ENCODE data around the gene DAZAP1.

The DAZAP1 gene

DNA sequence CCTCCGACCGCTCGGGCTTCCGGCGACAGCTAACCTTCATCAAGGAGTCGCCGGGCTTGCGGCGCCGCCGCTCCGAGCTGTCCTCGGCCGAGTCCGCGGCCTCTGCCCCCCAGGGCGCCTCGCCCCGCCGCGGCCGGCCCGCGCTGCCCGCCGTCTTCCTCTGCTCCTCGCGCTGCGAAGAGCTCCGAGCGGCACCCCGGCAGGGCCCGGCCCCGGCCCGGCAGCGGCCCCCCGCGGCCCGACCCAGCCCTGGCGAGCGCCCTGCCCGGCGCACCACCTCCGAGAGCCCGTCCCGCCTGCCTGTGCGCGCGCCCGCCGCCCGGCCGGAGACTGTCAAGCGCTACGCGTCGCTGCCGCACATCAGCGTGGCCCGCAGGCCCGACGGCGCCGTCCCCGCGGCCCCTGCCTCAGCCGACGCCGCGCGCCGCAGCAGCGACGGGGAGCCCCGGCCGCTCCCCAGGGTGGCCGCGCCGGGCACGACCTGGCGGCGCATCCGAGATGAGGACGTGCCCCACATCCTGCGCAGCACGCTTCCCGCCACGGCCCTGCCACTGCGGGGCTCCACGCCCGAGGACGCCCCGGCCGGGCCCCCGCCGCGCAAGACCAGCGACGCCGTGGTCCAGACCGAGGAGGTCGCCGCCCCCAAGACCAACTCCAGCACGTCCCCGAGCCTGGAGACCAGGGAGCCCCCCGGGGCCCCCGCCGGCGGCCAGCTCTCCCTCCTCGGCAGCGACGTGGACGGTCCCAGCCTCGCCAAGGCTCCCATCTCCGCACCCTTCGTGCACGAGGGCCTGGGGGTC lies 62.1 kb downstream of the DAZAP1 start:
- Histone ChIP-seq H3K27me3 (ENCODE audit: control insufficient read depth, insufficient read depth, low read length) (peaks cover 83% of the 10 kb centered on the region), H3K36me3 (ENCODE audit: control insufficient read depth, insufficient read depth, low read length) (no peaks in the 10 kb centered on the region), H3K4me1 (ENCODE audit: control insufficient read depth, insufficient read depth, low read length) (peaks cover 51% of the 10 kb centered on the region), H3K9ac (ENCODE audit: low read length) (no peak overlapping the region), H3K4me3 (ENCODE audit: low read length) (no peak overlapping the region), H3K9me3 (ENCODE audit: control insufficient read depth, low read length) (no peaks in the 10 kb centered on the region)

- no peak overlapping the region for H3K4me3 ChIP-seq (ENCODE audit: low read length)
- H3K9ac ChIP-seq (ENCODE audit: low read length) = no peak overlapping the region
- no peaks in the 10 kb centered on the region for H3K9me3 ChIP-seq (ENCODE audit: control insufficient read depth, low read length)
- no peaks in the 10 kb centered on the region for H3K36me3 ChIP-seq (ENCODE audit: control insufficient read depth, insufficient read depth, low read length)
- peaks cover 82% of the 10 kb centered on the region for H3K27me3 ChIP-seq (ENCODE audit: control insufficient read depth, insufficient read depth, low read length)
- peaks cover 51% of the 10 kb centered on the region for H3K4me1 ChIP-seq (ENCODE audit: control insufficient read depth, insufficient read depth, low read length)
Measured at GRCh38 chr19:1470055-1470304, 62.6 kb downstream of the DAZAP1 start.

DNA sequence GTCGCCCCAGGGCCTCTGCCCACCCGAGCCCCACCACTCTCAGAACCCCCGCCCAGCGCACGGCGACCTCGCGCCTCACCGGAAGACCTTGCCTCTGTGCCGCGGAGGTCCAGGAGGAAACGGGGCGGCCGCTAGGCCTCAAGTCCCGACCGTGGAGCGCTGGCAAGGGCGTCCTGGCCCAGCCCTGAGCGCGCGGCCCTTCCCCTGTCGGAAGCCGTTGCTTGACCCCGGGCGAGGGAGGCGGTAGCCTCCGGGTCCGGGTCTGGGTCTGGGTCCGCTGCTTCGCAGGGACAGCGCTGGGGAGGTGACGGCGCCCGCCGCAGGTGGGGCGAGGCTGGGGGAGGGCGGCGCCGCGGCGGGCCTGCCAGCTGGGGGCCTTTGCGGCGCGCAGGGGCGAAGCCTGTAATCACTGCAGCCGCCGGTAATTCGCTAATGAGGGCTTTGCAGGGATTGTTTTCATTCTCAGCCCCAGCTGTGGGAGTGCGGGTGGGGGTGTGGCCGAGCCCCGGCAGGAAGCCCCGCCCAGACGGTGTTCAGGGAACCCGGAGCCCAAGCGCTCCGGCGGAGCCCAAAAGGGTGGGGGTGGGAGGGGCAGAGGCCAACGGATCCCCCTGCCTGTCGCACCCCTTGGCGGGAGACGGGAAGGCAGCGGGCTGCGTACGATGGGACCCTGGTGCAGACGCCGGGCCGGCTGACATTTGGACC lies 63.1 kb downstream of the DAZAP1 start:
- H3K27me3 ChIP-seq (ENCODE audit: control insufficient read depth, insufficient read depth, low read length) = peaks cover 77% of the 10 kb centered on the region
- H3K9me3 ChIP-seq (ENCODE audit: control insufficient read depth, low read length) = no peaks in the 10 kb centered on the region
- H3K4me1 ChIP-seq (ENCODE audit: control insufficient read depth, insufficient read depth, low read length) = peaks cover 51% of the 10 kb centered on the region
- no peak overlapping the region for H3K4me3 ChIP-seq (ENCODE audit: low read length)
- H3K36me3 ChIP-seq (ENCODE audit: control insufficient read depth, insufficient read depth, low read length) = no peaks in the 10 kb centered on the region
- peak overlapping the region; percentile 15 for H3K9ac ChIP-seq (ENCODE audit: low read length)

GRCh38 chr19:1471010-1471514 lies 63.7 kb downstream of the DAZAP1 start:
- Histone ChIP-seq H3K4me1 (ENCODE audit: control insufficient read depth, insufficient read depth, low read length) (peaks cover 45% of the 10 kb centered on the region), H3K27me3 (ENCODE audit: control insufficient read depth, insufficient read depth, low read length) (peaks cover 71% of the 10 kb centered on the region), H3K9ac (ENCODE audit: low read length) (peak overlapping the region; percentile 15), H3K4me3 (ENCODE audit: low read length) (no peak overlapping the region), H3K36me3 (ENCODE audit: control insufficient read depth, insufficient read depth, low read length) (no peaks in the 10 kb centered on the region), H3K9me3 (ENCODE audit: control insufficient read depth, low read length) (no peaks in the 10 kb centered on the region)

GRCh38 chr19:1471515-1472160 lies 64.3 kb downstream of the DAZAP1 start:
- Histone ChIP-seq H3K9me3 (ENCODE audit: control insufficient read depth, low read length) (no peaks in the 10 kb centered on the region), H3K9ac (ENCODE audit: low read length) (peak overlapping the region; percentile 15), H3K4me1 (ENCODE audit: control insufficient read depth, insufficient read depth, low read length) (peaks cover 40% of the 10 kb centered on the region), H3K36me3 (ENCODE audit: control insufficient read depth, insufficient read depth, low read length) (no peaks in the 10 kb centered on the region), H3K4me3 (ENCODE audit: low read length) (no peak overlapping the region), H3K27me3 (ENCODE audit: control insufficient read depth, insufficient read depth, low read length) (peaks cover 66% of the 10 kb centered on the region)

GRCh38 chr19:1472231-1473084 lies 65.1 kb downstream of the DAZAP1 start:
- Histone ChIP-seq H3K9ac (ENCODE audit: low read length) (no peak overlapping the region), H3K36me3 (ENCODE audit: control insufficient read depth, insufficient read depth, low read length) (no peaks in the 10 kb centered on the region), H3K4me1 (ENCODE audit: control insufficient read depth, insufficient read depth, low read length) (peaks cover 33% of the 10 kb centered on the region), H3K9me3 (ENCODE audit: control insufficient read depth, low read length) (no peaks in the 10 kb centered on the region), H3K27me3 (ENCODE audit: control insufficient read depth, insufficient read depth, low read length) (peaks cover 57% of the 10 kb centered on the region), H3K4me3 (ENCODE audit: low read length) (no peak overlapping the region)

GRCh38 chr19:1473085-1473851 lies 65.9 kb downstream of the DAZAP1 start:
- H3K4me3 ChIP-seq (ENCODE audit: low read length) = no peak overlapping the region
- peaks cover 26% of the 10 kb centered on the region for H3K4me1 ChIP-seq (ENCODE audit: control insufficient read depth, insufficient read depth, low read length)
- no peaks in the 10 kb centered on the region for H3K36me3 ChIP-seq (ENCODE audit: control insufficient read depth, insufficient read depth, low read length)
- H3K27me3 ChIP-seq (ENCODE audit: control insufficient read depth, insufficient read depth, low read length) = peaks cover 49% of the 10 kb centered on the region
- no peak overlapping the region for H3K9ac ChIP-seq (ENCODE audit: low read length)
- no peaks in the 10 kb centered on the region for H3K9me3 ChIP-seq (ENCODE audit: control insufficient read depth, low read length)

DNA sequence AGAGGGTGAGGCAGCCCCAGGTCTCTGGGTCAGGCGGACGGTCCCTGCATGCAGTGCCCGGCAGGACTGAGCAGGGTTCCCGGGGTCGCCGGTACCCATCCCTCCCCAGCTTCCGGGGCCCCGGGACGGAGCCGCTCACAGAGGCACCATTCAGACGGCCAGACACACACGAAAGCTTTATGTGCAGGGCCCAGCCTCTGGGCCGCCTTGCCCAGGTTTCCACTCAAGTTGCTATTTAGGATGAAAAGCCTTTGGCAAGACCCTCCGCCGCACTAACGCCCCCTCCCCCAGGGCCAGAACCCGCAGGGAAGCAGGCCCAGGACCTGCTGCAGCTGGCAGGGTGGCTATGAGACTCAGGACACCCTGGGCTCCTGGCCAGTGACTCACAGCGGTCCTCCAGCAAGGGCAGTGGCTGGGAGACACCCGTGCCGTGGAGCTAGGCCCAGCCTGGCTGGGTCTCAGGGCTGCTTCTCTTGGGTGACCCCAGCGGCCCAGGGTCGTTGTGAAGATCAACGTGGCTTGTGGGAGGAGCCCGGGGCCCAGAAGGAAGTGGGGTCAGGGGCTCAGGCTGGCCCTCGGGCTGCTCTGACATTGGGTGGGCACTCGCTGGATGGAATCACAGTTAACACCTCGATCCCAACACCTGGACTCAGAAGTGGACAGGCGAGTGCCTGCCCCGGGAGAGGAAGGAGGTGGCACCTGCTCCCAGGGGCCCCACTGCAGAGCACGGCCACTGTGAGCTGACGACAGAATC lies 66.8 kb downstream of the DAZAP1 start:
- Histone ChIP-seq H3K27me3 (ENCODE audit: control insufficient read depth, insufficient read depth, low read length) (peaks cover 43% of the 10 kb centered on the region), H3K4me3 (ENCODE audit: low read length) (no peak overlapping the region), H3K9me3 (ENCODE audit: control insufficient read depth, low read length) (no peaks in the 10 kb centered on the region), H3K36me3 (ENCODE audit: control insufficient read depth, insufficient read depth, low read length) (no peaks in the 10 kb centered on the region), H3K9ac (ENCODE audit: low read length) (no peak overlapping the region), H3K4me1 (ENCODE audit: control insufficient read depth, insufficient read depth, low read length) (peaks cover 25% of the 10 kb centered on the region)

- H3K9me3 ChIP-seq (ENCODE audit: control insufficient read depth, low read length) = no peaks in the 10 kb centered on the region
- H3K4me3 ChIP-seq (ENCODE audit: low read length) = no peak overlapping the region
- peaks cover 40% of the 10 kb centered on the region for H3K27me3 ChIP-seq (ENCODE audit: control insufficient read depth, insufficient read depth, low read length)
- peaks cover 24% of the 10 kb centered on the region for H3K4me1 ChIP-seq (ENCODE audit: control insufficient read depth, insufficient read depth, low read length)
- no peak overlapping the region for H3K9ac ChIP-seq (ENCODE audit: low read length)
- H3K36me3 ChIP-seq (ENCODE audit: control insufficient read depth, insufficient read depth, low read length) = no peaks in the 10 kb centered on the region
Measured at GRCh38 chr19:1474765-1475351, 67.5 kb downstream of the DAZAP1 start.

DNA sequence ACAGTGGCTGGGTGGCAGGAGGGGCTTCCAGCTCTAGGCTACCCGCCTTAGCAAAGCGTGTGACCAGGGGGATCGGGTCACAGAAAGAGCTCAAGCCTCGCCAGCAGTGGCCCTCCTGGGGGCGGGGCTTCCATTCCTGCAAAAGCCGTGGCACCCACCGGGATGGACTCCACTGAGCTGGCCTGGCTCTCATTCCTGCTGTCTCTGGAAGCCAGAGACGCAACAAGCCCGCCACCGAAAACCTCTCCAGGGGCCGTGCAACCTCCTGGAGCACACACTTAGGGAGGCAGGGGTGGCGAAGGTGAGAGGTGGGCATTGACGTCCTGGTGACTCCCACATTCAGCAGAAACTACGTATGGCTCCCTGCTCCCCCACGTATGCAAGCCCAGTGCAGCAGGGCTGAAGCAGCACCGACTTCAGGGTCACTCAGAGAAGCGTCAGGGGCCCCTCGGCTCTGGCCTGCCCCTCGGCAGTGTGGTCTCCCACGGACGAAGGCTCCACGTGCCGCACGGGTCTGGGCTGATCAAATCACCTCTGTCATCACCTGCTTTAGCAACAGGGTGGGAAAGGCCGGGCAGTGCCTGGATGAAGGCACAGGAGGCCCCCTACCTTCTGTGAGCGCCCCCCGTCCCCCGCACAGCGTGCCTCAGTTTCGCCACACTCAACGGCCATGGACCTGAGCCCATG lies 68.5 kb downstream of the DAZAP1 start:
- Histone ChIP-seq H3K27me3 (ENCODE audit: control insufficient read depth, insufficient read depth, low read length) (peaks cover 30% of the 10 kb centered on the region), H3K4me1 (ENCODE audit: control insufficient read depth, insufficient read depth, low read length) (peaks cover 14% of the 10 kb centered on the region), H3K9ac (ENCODE audit: low read length) (no peak overlapping the region)

More for the DNA sequence above, 68.5 kb downstream of the DAZAP1 start:
- Histone ChIP-seq H3K36me3 (ENCODE audit: control insufficient read depth, insufficient read depth, low read length) (no peaks in the 10 kb centered on the region), H3K4me3 (ENCODE audit: low read length) (no peak overlapping the region), H3K9me3 (ENCODE audit: control insufficient read depth, low read length) (no peaks in the 10 kb centered on the region)
